Prostate gland (tissue), 2 donors: ENCODE measurements around the gene COX10. TPM values are rescaled to one million over a fixed set of nuclear protein-coding genes. Genes with fewer than 3 reads are reported as not detected.

Source experiments
- DNase-seq: peaks from one replicate; pipeline ENCODE4 v3.0.0-alpha.2; 2019; ENCODE audit warnings: low spot score
- H3K27ac ChIP-seq, 2 donors: fragments of 200-600 bp; sonication (generic); 2 replicates each; pipeline ENCODE4 v1.5.1; 2017 to 2019
- H3K27me3 ChIP-seq: fragments of 200-600 bp; sonication (generic); replicated peaks from 2 replicates; pipeline ENCODE4 v1.5.1; 2019; ENCODE audit not compliant: insufficient read depth
- H3K36me3 ChIP-seq, 2 donors: fragments of 200-600 bp; sonication (generic); 1 replicate in 1 of 2; 2 replicates in 1 of 2; pipeline versions ENCODE4 v1.5.1 to v1.8.1; 2017 to 2019
- H3K4me1 ChIP-seq: fragments of 200-600 bp; sonication (generic); replicated peaks from 2 replicates; pipeline ENCODE4 v1.5.1; 2019
- H3K4me3 ChIP-seq, 2 donors: fragments of 200-600 bp; sonication (generic); 2 replicates each; pipeline ENCODE4 v1.5.1; 2017 to 2019
- H3K9me3 ChIP-seq: fragments of 200-600 bp; sonication (generic); 2 replicates; pipeline ENCODE4 v1.5.1; 2017
- CTCF ChIP-seq, 4 experiments: fragments of 200-600 bp in 2 of 4; fragments of 450-650 bp in 2 of 4; sonication (generic) in 2 of 4; IDR thresholded peaks; 1 replicate in 3 of 4; 2 replicates in 1 of 4; pipeline ENCODE4 v1.5.1; 2016 to 2019; ENCODE audit warnings: antibody characterized with exemption in 4 of 4, mild to moderate bottlenecking in 2 of 4, moderate library complexity in 2 of 4
- POLR2A ChIP-seq: fragments of 450-650 bp; IDR thresholded peaks from one replicate; pipeline ENCODE4 v1.6.1; 2016; ENCODE audit warnings: antibody characterized with exemption, mild to moderate bottlenecking
- POLR2AphosphoS5 ChIP-seq: sonication (generic); formaldehyde crosslinking; IDR thresholded peaks from one replicate; pipeline ENCODE4 v1.6.1; 2017; ENCODE audit warnings: antibody characterized with exemption
- WGBS: methylation state at CpG from one replicate; pipeline ENCODE4 v1.1.5; 2018; 5-methylcytosine and 5-hydroxymethylcytosine counted together
- intact Hi-C: fragments of 100-400 bp; cut with DNase I; formaldehyde crosslinking; loops from one replicate; pipeline ENCODE4 v1.14.2; 2022
- total RNA-seq, 2 donors: library from RNA; depleted of rRNA; stranded (reverse); fragments of >200 nt; gene quantifications; one replicate each; pipeline ENCODE4 v1.1.0, GENCODE V29; 2016

COX10 gene
- total RNA-seq, 2 donors from 2014 or later = 16.5 to 35.1 TPM

- DNase-seq = peak; percentile 6
- Histone ChIP-seq H3K4me3 (no peak overlapping the region), H3K4me1 (peaks cover 5% of the 10 kb centered on the region), H3K27ac (no peak overlapping the region), H3K27me3 (no peaks in the 10 kb centered on the region), H3K36me3 (no peaks in the 10 kb centered on the region), H3K9me3 (no peaks in the 10 kb centered on the region)
- WGBS = 24% methylated on average over 3 of the region's 3 CpGs
- TF ChIP-seq POLR2AphosphoS5 = no peak
- TF ChIP-seq POLR2A = no peak
- TF ChIP-seq CTCF (IDR thresholded peaks at IDR 0.05) = no peak
- intact Hi-C loops = no loop called here
Observed at GRCh38 chr17:14101976-14102375, 32.7 kb downstream of the COX10 start.

GRCh38 chr17:14103836-14104235 lies 34.5 kb downstream of the COX10 start:
- TF ChIP-seq CTCF (IDR thresholded peaks at IDR 0.05) = no peak
- no peak for TF ChIP-seq POLR2AphosphoS5
- TF ChIP-seq POLR2A = no peak
- Histone ChIP-seq H3K4me3 (no peak overlapping the region), H3K4me1 (no peaks in the 10 kb centered on the region), H3K27me3 (no peaks in the 10 kb centered on the region), H3K36me3 (no peaks in the 10 kb centered on the region), H3K27ac (no peak overlapping the region), H3K9me3 (no peaks in the 10 kb centered on the region)
- intact Hi-C loops = no loop called here
- no peak for DNase-seq
- WGBS = 95% methylated on average over 8 of the region's 8 CpGs

- Histone ChIP-seq H3K27me3 (no peaks in the 10 kb centered on the region), H3K4me3 (no peak overlapping the region), H3K36me3 (no peaks in the 10 kb centered on the region), H3K27ac (no peak overlapping the region), H3K4me1 (no peaks in the 10 kb centered on the region), H3K9me3 (no peaks in the 10 kb centered on the region)
- intact Hi-C loops = no loop called here
- TF ChIP-seq POLR2A = no peak
- no peak for TF ChIP-seq POLR2AphosphoS5
- no peak for TF ChIP-seq CTCF (IDR thresholded peaks at IDR 0.05)
- no peak for DNase-seq
- WGBS = 57% methylated on average over 3 of the region's 3 CpGs
Observed at GRCh38 chr17:14104734-14105133, 35.4 kb downstream of the COX10 start.

GRCh38 chr17:14107889-14108288 lies 38.6 kb downstream of the COX10 start:
- Histone ChIP-seq H3K27ac (no peak overlapping the region), H3K27me3 (no peaks in the 10 kb centered on the region), H3K36me3 (no peaks in the 10 kb centered on the region), H3K9me3 (no peaks in the 10 kb centered on the region), H3K4me1 (no peaks in the 10 kb centered on the region), H3K4me3 (no peak overlapping the region)
- DNase-seq = no peak
- intact Hi-C loops = no loop called here
- no peak for TF ChIP-seq CTCF (IDR thresholded peaks at IDR 0.05)
- no peak for TF ChIP-seq POLR2AphosphoS5
- TF ChIP-seq POLR2A = no peak

- DNase-seq = no peak
- H3K9me3 ChIP-seq = no peaks in the 10 kb centered on the region
- H3K36me3 ChIP-seq = no peaks in the 10 kb centered on the region
- WGBS = 84% methylated on average over 2 of the region's 2 CpGs
- no peaks in the 10 kb centered on the region for H3K27me3 ChIP-seq
- no peak overlapping the region for H3K4me3 ChIP-seq
- H3K27ac ChIP-seq = no peak overlapping the region
- no peaks in the 10 kb centered on the region for H3K4me1 ChIP-seq
- intact Hi-C loops = no loop called here
- no peak for TF ChIP-seq CTCF (IDR thresholded peaks at IDR 0.05)
- TF ChIP-seq POLR2AphosphoS5 = no peak
- TF ChIP-seq POLR2A = no peak
Observed at GRCh38 chr17:14112407-14112806, 43.1 kb downstream of the COX10 start.
